ENCODE measurements around the gene THSD1. TPM values are rescaled to one million over a fixed set of nuclear protein-coding genes. Genes with fewer than 3 reads are reported as not detected.
A peak's percentile ranks its signal among the peaks of the same experiment; 100 is the strongest.

Gene THSD1
- total RNA-seq, 2 donors from 2014 or later: 5.5 to 8.0 TPM

GRCh38 chr13:52449331-52450011 lies 43.5 kb upstream of the THSD1 start:
- Histone ChIP-seq H3K36me3 (no peaks in the 10 kb centered on the region), H3K27ac (peak overlapping the region; percentile 89 to 96), H3K4me1 (replicated peaks) (peaks cover 2% of the 10 kb centered on the region), H3K4me3 (peak overlapping the region; percentile 92 to 94), H3K9me3 (no peaks in the 10 kb centered on the region), H3K27me3 (replicated peaks; ENCODE audit: insufficient read depth) (no peaks in the 10 kb centered on the region)
- DNase-seq (ENCODE audit: low spot score): no peak
- TF ChIP-seq POLR2A (IDR thresholded peaks at IDR 0.05): no peak
- 3% methylated on average over 10 of the region's 10 CpGs for WGBS
- intact Hi-C loops (cut with DNase I): loop anchor here (5.0 to 10.0 kb wide), 4 partner anchors 102 to 995 kb away; partner anchors contain the start of genes ALG11, ATP7B, INTS6 and WDFY2

GRCh38 chr13:52447815-52448552 lies 42.0 kb upstream of the THSD1 start:
- Histone ChIP-seq H3K27ac (no peak overlapping the region), H3K4me1 (replicated peaks) (no peaks in the 10 kb centered on the region), H3K4me3 (no peak overlapping the region), H3K27me3 (replicated peaks; ENCODE audit: insufficient read depth) (no peaks in the 10 kb centered on the region), H3K36me3 (no peaks in the 10 kb centered on the region), H3K9me3 (no peaks in the 10 kb centered on the region)
- 79% methylated on average over 5 of the region's 5 CpGs for WGBS
- TF ChIP-seq POLR2A (IDR thresholded peaks at IDR 0.05) (no peak), POLR2AphosphoS5 (IDR thresholded peaks at IDR 0.05) (no peak), CTCF (IDR thresholded peaks at IDR 0.05) (no peak)
- no peak for DNase-seq (ENCODE audit: low spot score)
- intact Hi-C loops (cut with DNase I): no loop called here

GRCh38 chr13:52447354-52447753 lies 41.4 kb upstream of the THSD1 start:
- Histone ChIP-seq H3K4me3 (no peak overlapping the region), H3K27me3 (replicated peaks; ENCODE audit: insufficient read depth) (no peaks in the 10 kb centered on the region), H3K27ac (no peak overlapping the region), H3K4me1 (replicated peaks) (no peaks in the 10 kb centered on the region), H3K9me3 (no peaks in the 10 kb centered on the region), H3K36me3 (no peaks in the 10 kb centered on the region)
- no peak for DNase-seq (ENCODE audit: low spot score)
- intact Hi-C loops (cut with DNase I): no loop called here
- 50% methylated on average over 2 of the region's 2 CpGs for WGBS
- TF ChIP-seq POLR2A (IDR thresholded peaks at IDR 0.05): no peak
- TF ChIP-seq CTCF (IDR thresholded peaks at IDR 0.05): no peak
- no peak for TF ChIP-seq POLR2AphosphoS5 (IDR thresholded peaks at IDR 0.05)

GRCh38 chr13:52446265-52446664 lies 40.3 kb upstream of the THSD1 start:
- no peak overlapping the region for H3K4me3 ChIP-seq
- TF ChIP-seq CTCF (IDR thresholded peaks at IDR 0.05) (no peak), POLR2AphosphoS5 (IDR thresholded peaks at IDR 0.05) (peak; percentile 73), POLR2A (IDR thresholded peaks at IDR 0.05) (no peak)
- H3K36me3 ChIP-seq: no peaks in the 10 kb centered on the region
- intact Hi-C loops (cut with DNase I): no loop called here
- no peaks in the 10 kb centered on the region for H3K4me1 ChIP-seq (replicated peaks)
- WGBS: 54% methylated on average over 1 of the region's 1 CpG
- no peaks in the 10 kb centered on the region for H3K9me3 ChIP-seq
- no peak overlapping the region for H3K27ac ChIP-seq
- no peaks in the 10 kb centered on the region for H3K27me3 ChIP-seq (replicated peaks; ENCODE audit: insufficient read depth)
- no peak for DNase-seq (ENCODE audit: low spot score)

- no peak overlapping the region for H3K4me3 ChIP-seq
- DNase-seq (ENCODE audit: low spot score): no peak
- H3K4me1 ChIP-seq (replicated peaks): no peaks in the 10 kb centered on the region
- H3K27me3 ChIP-seq (replicated peaks; ENCODE audit: insufficient read depth): no peaks in the 10 kb centered on the region
- intact Hi-C loops (cut with DNase I): no loop called here
- 76% methylated on average over 2 of the region's 2 CpGs for WGBS
- no peak overlapping the region for H3K27ac ChIP-seq
- no peaks in the 10 kb centered on the region for H3K9me3 ChIP-seq
- H3K36me3 ChIP-seq: no peaks in the 10 kb centered on the region
- TF ChIP-seq POLR2A (IDR thresholded peaks at IDR 0.05) (no peak), CTCF (IDR thresholded peaks at IDR 0.05) (no peak), POLR2AphosphoS5 (IDR thresholded peaks at IDR 0.05) (no peak)
Observed at GRCh38 chr13:52432456-52432855, 26.5 kb upstream of the THSD1 start.
